Superior temporal gyrus (tissue), 1 donor: ENCODE data around the gene ZNF467.

Source experiments
- DNase-seq: peaks from one replicate; pipeline ENCODE4 v3.0.0-alpha.2; 2016; ENCODE audit errors: extremely low spot score

Gene ZNF467

DNA sequence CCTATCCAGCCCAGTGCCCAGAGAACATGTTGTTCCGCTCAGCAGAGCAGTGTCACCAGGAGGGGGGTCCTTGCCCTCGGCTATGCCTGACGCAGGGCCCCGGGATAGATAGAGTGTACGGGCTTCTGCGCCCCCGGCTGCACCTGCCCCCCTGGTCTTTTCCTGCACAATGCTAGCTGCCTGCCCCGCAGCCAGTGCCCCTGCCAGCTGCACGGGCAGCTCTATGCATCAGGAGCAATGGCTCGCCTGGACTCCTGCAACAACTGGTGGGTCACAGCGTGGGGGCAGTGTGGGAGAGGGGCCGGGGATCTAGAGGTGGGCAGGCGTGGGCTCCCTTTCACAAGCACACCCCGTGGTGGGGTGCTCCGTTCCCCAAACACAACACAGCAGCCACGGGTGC, 33.3 kb upstream of the ZNF467 start:
- no peak for DNase-seq

DNA sequence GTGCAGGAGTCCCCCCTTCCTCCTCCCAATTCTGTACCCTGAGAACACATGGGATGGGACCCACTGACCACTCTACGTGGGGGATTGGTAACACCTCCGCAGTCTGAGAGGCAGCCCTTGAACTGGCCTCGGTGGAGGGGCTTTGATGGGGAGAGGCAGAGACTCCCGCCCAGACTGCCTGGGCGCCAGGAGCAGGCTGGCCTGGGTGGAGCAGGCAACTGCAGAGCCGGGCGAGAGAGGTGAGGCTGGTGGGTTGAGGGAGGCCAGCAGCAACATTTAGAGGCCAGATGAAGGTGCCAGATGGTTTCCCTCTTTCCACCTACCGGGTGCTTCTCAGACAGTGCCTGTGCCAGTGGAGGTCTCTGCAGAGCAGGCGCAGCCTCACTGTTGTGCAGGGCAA, 30.7 kb upstream of the ZNF467 start:
- no peak for DNase-seq

DNA sequence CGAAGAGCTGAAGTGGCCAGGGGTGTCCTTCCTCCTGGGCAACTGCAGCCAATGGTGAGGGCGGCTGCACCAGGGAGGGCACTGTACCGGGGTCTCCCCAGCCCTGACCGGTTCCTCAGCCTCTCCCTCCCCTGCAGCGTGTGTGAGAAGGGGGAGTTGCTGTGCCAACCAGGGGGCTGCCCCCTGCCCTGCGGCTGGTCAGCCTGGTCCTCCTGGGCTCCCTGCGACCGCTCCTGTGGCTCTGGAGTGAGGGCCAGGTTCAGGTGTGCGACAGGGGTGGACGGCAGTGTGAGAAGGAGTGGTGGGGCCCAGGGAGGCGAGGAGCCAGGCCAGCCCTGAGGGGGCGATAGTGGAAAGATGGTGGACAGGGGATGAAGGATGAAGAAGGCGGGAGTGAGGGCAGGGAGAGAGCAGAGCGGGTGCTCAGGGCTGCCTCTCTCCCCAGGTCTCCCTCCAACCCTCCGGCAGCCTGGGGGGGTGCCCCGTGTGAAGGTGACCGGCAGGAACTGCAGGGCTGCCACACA, 30.2 kb upstream of the ZNF467 start:
- no peak for DNase-seq

DNA sequence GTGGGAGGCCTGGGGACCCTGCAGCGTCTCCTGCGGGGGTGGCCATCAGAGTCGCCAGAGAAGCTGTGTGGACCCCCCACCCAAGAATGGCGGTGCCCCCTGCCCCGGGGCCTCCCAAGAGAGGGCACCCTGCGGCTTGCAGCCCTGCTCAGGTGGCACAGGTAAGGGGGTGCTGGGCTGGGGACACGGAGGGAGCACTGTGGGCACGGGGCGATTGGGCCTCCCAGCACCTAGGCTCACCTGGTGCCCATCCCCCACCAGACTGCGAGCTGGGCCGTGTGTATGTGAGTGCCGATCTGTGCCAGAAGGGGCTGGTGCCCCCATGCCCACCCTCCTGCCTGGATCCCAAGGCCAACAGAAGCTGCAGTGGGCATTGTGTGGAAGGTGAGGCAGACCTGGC, 29.6 kb upstream of the ZNF467 start:
- no peak for DNase-seq

DNA sequence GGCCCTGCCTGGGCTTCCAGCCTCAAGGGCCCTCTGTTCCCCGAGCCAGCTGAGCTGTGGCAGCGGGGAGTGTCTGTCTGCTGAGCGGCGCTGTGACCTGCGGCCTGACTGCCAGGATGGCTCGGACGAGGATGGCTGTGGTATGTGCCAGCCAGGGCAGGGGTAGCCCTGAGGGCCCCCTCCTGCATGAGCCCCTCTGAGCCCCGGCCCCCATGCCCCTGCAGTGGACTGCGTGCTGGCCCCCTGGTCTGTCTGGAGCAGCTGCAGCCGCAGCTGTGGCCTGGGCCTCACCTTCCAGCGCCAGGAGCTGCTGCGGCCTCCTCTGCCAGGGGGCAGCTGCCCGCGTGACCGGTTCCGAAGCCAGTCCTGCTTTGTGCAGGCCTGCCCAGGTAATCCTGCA, 28.4 kb upstream of the ZNF467 start:
- no peak for DNase-seq

DNA sequence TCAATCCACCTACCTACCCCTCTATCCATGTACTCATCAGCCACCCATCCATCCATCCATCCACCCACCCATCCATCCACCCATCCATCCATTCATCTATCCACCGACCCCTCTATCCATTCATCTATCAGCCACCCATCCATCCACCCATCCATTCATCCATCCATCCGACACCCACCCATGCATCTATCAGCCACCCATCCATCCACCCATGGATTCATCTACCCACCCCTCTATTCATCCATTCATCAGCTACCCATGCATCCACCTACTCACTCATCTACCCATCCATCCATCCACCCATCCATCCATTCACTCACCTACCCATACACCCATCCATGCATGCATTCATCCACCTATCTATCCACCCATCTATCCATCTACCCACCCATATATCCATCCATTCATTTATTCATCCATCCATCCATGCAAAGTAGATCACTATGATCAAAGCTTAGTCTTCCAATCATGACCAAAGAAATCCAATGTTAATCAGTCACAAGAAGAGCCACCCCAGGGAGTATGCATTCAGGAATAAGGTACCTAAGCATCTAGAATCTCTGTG, 27.7 kb upstream of the ZNF467 start:
- DNase-seq = no peak

DNA sequence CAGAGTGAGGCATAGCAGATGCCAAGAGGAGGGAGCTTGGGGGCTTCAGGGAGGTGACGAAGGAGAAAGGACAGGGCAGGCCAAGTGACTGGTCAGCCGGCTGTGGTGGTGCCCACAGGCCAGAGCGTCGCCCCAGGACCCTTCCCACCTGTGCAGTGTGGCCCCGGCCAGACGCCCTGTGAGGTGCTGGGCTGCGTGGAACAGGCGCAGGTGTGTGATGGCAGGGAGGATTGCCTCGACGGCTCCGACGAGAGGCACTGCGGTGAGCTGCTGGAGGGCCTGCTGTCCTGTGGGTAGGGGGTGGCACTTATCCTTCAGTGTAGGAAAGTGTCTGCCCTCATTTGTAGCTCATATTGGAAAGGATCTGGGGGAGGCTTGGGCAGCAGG, 26.8 kb upstream of the ZNF467 start:
- no peak for DNase-seq

DNA sequence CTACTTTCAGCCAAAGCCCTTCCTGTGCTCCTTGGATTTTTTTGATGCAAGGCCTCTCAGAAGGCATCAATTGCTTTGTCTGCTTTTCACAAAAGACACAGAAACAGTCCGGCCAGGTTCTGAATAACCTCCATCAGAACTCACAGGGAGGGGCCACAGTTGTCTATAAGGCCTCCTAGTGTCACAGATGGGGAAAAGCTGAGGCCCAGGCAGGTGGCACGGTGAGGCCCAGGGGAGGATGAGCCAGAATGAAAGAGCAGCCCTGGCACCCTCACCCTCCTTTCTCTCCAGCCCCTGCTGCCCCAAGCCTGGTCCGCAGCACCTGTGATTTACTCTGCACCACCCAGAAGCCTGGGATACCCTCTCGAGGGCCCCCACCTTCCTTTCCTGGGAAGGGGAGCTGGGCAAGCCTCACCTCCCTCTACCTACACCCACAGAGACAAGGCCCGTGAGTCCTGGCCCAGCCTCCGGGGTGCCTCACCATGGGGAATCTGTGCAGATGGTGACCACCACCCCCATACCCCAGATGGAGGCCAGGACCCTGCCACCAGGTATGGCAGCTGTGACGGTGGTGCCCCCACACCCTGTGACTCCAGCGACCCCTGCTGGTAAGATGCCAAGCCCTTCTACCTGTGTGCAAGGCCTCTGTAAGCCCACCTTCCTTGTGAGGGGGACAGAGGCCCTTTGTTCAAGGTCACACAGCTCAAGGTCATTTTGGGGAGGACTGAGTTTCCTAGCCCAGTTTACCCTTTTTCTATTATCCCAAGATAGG, 26.2 kb upstream of the ZNF467 start:
- no peak for DNase-seq

DNA sequence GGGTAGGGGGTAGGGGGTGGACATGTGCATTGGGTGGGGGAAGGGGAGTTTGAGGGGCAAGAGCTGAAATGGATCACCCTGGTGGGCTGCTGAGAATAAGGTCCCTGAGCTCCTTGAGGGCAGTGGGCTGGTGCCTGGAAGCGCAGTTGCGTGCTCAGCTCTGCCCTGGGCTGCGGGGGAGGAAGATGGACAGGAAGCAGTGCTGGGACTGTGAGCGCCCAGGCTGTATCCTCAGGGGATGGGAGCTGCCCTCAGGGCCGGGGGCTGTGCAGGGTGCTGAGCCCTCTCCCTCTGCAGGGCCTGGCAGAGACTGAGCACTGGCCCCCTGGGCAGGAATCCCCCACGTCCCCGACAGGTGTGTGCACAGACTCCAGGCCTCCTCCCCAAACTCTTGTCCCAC, 24.4 kb upstream of the ZNF467 start:
- no peak for DNase-seq

DNA sequence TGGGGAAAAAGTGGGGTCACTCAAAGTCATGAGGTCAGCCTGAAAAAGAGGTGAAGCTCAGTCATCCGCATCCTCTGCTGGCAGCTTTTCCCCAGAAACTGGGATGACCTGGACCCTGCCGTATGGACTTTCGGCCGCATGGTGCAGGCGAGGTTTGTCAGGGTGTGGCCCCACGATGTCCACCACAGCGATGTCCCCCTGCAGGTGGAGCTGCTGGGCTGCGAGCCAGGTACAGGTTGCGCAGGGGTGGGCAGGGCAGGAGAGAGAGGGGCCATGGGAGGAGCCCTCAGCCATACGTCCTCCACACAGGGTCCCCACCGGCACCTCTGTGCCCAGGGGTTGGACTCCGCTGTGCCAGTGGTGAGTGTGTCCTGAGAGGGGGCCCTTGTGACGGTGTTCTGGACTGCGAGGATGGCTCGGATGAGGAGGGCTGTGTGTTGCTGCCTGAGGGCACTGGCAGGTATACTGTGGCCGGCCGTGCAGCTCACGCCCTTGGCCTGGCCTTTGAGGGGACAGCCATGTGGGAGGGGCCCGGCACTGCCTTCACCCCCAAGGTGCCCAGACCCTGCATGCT, 23.0 kb upstream of the ZNF467 start:
- no peak for DNase-seq

DNA sequence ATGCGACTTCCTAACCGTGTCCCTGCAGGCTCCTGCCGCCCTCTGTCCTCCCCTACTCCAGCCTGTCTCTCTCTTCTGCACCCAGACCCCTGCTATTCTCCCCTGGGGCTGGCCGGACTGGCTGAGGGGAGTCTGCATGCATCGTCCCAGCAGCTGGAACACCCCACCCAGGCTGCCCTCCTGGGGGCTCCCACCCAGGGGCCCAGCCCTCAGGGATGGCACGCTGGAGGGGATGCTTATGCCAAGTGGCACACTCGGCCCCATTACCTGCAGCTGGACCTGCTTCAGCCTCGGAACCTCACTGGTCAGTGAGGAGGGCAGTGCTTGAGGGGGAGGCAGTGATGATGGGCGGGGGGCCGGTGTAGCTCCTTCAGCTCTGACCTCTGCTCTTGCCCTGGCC, 21.7 kb upstream of the ZNF467 start:
- no peak for DNase-seq

DNA sequence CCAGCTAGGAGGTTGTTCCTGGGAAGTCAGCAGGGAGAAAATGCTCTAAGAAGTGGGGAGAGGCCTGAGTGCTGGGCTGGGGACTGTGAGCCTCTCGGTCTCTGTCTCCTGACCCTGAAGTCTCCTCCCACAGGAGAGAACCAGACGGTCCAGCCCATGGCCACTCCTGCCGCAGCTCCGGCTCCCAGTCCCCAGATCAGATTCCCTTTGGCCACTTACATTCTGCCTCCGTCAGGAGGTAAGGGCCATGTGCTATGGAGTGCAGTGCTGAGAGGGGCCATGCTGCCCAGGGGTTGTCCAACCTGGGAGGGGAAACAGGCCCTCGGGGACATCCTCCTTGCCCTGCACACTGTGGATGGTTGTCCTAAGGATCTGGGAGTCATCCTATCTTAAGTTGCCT, 21.3 kb upstream of the ZNF467 start:
- DNase-seq = no peak

DNA sequence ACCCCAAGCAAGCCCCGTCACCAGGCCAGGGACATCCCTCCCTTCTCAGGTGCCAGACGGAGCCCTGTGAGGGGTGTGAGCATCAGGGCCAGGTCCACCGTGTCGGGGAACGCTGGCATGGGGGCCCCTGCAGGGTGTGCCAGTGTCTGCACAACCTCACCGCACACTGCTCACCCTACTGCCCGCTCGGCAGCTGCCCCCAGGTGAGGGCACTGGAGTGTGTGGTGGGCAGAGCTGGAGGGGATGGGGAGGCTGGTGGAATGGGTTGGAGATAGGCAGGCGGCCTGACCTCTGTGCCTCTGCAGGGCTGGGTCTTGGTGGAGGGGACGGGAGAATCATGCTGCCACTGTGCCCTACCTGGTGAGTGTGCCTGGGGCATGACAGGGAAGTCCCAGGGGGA, 19.9 kb upstream of the ZNF467 start:
- DNase-seq = no peak

DNA sequence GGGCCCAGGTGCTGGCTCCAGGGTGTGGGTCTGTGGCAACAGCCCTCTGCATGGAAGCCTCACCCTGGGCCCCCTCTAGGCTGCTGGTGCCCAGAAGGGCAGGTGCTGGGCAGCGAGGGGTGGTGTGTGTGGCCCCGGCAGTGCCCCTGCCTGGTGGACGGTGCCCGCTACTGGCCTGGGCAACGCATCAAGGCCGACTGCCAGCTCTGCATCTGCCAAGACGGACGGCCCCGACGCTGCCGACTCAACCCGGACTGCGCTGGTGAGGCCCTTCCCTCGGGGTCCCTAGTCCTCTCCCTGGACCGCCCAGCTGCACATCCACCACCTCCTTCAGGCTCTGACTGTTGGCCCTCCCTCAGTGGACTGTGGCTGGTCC, 18.8 kb upstream of the ZNF467 start:
- no peak for DNase-seq

DNA sequence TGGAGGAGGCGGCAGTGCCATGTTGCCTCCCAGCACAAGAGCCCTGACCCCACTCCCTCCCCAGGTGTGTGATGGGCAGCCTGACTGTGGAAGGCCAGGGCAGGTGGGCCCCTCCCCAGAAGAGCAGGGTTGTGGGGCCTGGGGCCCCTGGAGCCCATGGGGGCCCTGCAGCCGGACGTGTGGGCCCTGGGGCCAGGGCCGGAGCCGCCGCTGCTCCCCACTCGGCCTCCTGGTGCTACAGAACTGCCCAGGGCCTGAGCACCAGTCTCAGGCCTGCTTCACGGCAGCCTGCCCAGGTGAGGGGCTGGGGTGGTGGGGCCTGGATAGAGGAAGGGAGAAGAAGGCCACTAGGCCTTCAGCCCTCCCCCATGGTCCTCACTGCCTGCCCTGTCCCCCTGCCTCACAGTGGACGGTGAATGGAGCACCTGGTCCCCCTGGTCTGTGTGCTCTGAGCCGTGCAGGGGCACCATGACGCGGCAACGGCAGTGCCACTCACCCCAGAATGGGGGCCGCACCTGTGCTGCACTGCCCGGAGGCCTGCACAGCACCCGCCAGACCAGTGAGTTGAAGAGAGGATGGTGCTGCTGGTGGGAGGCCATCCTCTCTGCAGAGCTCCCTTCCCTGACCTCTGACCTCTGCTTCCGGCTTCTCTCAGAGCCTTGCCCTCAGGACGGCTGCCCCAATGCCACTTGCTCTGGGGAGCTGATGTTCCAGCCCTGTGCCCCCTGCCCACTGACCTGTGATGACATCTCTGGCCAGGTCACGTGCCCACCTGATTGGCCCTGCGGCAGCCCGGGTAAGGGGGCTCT, 18.2 kb upstream of the ZNF467 start:
- DNase-seq = no peak

DNA sequence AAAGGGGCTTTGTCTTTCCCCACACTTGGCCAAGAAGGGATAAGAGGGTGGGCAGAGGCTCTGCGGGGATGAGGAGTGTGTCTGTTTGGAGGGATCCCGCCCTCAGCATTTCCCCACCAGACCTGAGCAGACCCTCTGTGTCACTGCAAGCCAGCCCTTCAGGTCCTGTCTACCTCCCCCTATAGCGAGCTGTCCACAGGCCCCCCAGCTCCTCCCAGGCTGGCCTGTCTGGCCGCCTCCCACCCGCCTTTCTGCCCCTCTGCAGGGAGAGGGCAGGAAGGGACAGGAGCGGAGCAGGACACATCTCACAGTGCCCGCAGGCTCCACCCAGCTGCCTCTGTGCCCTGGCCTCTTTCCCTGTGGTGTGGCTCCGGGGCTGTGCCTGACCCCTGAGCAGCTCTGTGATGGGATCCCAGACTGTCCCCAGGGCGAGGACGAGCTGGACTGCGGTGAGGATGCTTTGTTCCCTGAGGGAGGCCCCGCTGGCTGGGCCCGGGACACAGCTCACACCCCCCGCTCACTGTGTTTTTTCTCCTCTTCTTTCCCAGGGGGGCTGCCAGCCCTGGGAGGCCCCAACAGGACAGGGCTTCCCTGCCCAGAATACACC, 17.5 kb upstream of the ZNF467 start:
- DNase-seq = no peak

DNA sequence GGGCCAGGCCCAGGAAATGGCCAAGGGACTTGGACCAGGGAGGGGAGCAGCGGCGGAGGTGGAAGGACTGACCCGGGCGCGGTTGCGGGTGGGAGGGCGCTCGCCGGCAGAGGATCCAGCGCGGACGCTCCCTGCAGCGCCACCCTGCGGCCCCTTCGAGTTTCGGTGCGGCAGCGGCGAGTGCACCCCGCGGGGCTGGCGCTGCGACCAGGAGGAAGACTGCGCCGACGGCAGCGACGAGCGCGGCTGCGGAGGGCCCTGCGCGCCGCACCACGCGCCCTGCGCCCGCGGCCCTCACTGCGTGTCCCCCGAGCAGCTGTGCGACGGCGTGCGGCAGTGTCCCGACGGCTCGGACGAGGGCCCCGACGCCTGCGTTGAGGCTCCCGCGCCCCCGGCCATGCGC, 16.8 kb upstream of the ZNF467 start:
- no peak for DNase-seq

DNA sequence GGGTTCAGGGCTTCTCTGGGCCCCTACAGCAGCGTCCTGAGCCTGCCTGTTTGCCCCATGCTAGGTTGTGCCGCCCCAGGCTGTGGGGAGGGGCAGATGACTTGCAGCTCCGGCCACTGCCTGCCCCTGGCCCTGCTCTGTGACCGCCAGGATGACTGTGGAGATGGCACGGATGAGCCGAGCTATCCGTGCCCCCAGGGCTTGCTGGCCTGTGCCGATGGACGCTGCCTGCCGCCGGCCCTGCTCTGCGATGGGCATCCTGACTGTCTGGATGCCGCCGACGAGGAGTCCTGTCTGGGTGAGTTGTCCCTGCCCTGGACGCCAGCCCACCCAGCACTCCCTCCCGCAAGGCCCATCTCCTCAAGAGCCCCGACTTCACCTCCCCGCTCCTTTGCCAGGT, 15.7 kb upstream of the ZNF467 start:
- DNase-seq = no peak

DNA sequence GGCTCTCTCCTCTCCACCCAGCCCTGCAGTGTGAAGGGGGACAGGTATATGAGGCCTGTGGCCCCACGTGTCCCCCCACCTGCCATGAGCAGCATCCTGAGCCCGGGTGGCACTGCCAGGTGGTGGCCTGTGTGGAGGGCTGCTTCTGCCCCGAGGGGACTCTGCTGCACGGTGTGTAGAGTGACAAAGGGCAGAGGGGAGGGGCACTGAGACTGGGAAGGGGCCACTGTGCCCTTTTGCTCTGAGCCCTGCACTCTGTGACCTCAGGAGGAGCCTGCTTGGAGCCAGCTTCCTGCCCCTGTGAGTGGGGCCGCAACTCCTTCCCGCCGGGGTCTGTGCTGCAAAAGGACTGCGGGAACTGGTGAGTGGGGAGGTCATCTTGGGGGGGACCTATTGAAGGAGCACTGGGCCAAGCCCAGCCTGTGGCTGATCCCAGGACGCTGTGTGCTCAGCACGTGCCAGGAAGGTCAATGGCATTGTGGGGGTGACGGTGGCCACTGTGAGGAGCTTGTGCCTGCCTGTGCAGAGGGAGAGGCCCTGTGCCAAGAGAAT, 15.0 kb upstream of the ZNF467 start:
- DNase-seq = no peak

DNA sequence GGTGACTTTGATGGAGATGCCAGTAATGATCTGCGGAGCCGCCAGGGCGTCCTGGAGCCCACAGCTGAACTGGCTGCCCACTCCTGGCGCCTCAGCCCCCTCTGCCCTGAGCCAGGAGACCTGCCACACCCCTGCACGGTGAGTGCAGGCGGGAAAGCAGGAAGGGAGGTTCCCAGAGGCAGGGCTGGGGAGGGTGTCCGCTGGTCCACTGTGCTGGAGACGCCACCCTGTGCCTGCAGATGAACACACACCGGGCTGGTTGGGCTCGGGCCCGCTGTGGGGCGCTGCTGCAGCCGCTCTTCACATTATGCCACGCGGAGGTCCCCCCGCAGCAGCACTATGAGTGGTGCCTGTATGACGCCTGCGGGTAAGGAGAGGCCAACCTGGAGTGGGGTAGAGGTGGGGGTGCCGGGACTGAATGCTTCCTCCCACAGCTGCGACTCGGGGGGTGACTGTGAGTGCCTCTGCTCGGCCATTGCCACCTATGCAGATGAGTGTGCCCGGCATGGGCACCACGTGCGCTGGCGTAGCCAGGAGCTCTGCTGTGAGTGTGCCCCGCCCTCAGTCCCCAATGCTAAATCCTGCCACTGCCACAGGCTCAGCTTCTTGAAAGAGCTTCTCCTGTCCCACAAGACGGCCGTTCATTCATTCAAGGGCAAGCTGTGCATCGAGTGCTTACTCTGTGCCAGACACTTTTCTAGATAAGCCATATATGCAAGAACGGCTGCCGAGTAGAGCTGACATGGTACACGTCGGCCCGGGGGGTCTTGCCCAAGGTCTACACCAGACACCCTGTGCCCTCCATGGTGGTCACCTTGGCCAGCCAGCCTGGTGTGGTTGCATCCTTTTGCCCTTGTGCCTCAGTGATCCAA, 14.3 kb upstream of the ZNF467 start:
- no peak for DNase-seq

DNA sequence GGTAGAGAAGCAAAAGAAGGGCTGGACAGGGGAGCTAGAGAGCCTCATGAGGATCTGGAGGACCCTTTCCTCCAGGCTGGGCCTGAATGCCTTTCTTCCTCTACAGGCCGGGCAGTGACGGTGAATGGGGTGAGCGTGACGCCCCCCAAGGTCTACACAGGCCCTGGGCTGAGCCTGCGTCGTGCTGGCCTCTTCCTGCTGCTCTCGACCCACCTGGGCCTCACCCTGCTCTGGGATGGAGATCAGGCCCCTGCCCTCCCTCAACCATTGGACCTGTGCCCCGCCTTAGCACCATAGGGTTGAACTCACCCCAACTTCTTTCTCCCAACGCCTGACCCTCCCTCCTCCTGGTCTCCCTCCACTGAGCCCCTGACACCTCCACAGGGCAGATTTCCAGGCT, 12.6 kb upstream of the ZNF467 start:
- DNase-seq = no peak
